BJ (cell line): ENCODE results near the gene EPS8. TPM values are rescaled to one million over a fixed set of nuclear protein-coding genes. Genes with fewer than 3 reads are reported as not detected.

Experiments used
- CTCF ChIA-PET: fragments of 350-600 bp; formaldehyde crosslinking; extraction: SDS; loops from one replicate; lab custom pipeline; 2021; ENCODE audit warnings: antibody characterized with exemption, inconsistent platforms; lab: Yijun Ruan, JAX
- POLR2A ChIA-PET: fragments of 300-600 bp; sonication (Branson Sonifier 250); formaldehyde crosslinking; extraction: SDS; loops from one replicate; lab custom pipeline; 2021; ENCODE audit warnings: antibody characterized with exemption; lab: Charles Lee
- DNase-seq: peaks from one replicate; pipeline ENCODE4 v3.0.0-alpha.2; 2011; ENCODE audit warnings: low read depth
- H3K27me3 ChIP-seq: 2 replicates; pipeline ENCODE4 v1.6.0; 2011; ENCODE audit warnings: low read length; ENCODE audit not compliant: control insufficient read depth, insufficient read depth
- H3K36me3 ChIP-seq: 2 replicates; pipeline ENCODE4 v1.5.1; 2011; ENCODE audit warnings: low read length; ENCODE audit not compliant: control insufficient read depth, insufficient read depth
- H3K4me3 ChIP-seq: 2 replicates; pipeline ENCODE4 v1.5.1; 2011; ENCODE audit warnings: low read depth, mild to moderate bottlenecking, control low read depth, low read length
- polyA plus RNA-seq: library from polyadenylated mRNA; depleted of rRNA; stranded (reverse); fragments of >200 nt; gene quantifications from 2 replicates; pipeline ENCODE4 v1.2.3, GENCODE V29; 2011
- TF ChIP-seq, protein P1 (sequence below): IDR thresholded peaks from 2 replicates; pipeline ENCODE4 v1.5.1; 2011; ENCODE audit warnings: low read depth, mild to moderate bottlenecking, control low read depth, inconsistent platforms, low read length, moderate library complexity; ENCODE audit not compliant: insufficient read depth

Gene EPS8
- polyA plus RNA-seq, 1 experiment, result 118 TPM

GRCh38 chr12:15774819-15775218 is 14.4 kb downstream of the EPS8 start:
- Histone ChIP-seq H3K27me3 (no peaks in the 10 kb centered on the region), H3K36me3 (no peaks in the 10 kb centered on the region), H3K4me3 (no peak overlapping the region)
- CTCF ChIA-PET, result interaction anchor here (0.6 to 0.9 kb wide), 2 partner anchors 100 to 113 kb away, joined by 3 read pairs; no protein-coding TSS in a partner anchor
- TF ChIP-seq, protein P1, sequence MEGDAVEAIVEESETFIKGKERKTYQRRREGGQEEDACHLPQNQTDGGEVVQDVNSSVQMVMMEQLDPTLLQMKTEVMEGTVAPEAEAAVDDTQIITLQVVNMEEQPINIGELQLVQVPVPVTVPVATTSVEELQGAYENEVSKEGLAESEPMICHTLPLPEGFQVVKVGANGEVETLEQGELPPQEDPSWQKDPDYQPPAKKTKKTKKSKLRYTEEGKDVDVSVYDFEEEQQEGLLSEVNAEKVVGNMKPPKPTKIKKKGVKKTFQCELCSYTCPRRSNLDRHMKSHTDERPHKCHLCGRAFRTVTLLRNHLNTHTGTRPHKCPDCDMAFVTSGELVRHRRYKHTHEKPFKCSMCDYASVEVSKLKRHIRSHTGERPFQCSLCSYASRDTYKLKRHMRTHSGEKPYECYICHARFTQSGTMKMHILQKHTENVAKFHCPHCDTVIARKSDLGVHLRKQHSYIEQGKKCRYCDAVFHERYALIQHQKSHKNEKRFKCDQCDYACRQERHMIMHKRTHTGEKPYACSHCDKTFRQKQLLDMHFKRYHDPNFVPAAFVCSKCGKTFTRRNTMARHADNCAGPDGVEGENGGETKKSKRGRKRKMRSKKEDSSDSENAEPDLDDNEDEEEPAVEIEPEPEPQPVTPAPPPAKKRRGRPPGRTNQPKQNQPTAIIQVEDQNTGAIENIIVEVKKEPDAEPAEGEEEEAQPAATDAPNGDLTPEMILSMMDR, result no peak
- POLR2A ChIA-PET, result interaction anchor here (0.7 kb wide), 1 partner anchor 15 kb away, joined by 3 read pairs; no protein-coding TSS in a partner anchor
- DNase-seq, result no peak

- Histone ChIP-seq H3K4me3 (no peak overlapping the region), H3K27me3 (no peaks in the 10 kb centered on the region), H3K36me3 (no peaks in the 10 kb centered on the region)
- TF ChIP-seq, protein P1, result peak; percentile 49
- DNase-seq, result no peak
- CTCF ChIA-PET, result interaction anchor here (0.7 to 3.6 kb wide), 7 partner anchors 13 to 181 kb away, joined by 3 to 16 read pairs (median 4); partner anchors contain the start of gene EPS8
- POLR2A ChIA-PET, result interaction anchor here (0.7 kb wide), 1 partner anchor 181 kb away, joined by 3 read pairs; no protein-coding TSS in a partner anchor
Observed at GRCh38 chr12:15772405-15773018, 16.7 kb downstream of the EPS8 start.

DNA sequence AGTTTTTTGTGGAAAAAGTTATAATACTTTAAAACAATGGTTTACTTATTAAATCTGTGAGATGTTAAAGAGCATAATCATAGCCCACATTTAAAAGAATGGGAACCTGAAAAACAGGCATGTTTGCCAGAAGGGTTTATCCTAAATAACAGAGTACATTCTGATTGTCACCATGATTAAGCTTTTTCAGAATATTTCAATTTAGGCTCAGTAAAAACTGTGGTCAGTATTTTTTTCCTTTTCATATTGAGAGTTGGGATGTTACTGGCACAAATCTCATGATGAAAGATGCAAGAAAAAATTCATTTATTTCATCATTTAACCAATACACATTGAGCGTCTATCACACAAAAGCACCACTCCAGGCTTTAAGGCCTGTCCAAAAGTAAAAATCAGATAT is 18.6 kb downstream of the EPS8 start:
- POLR2A ChIA-PET, result no interaction called here
- Histone ChIP-seq H3K36me3 (no peaks in the 10 kb centered on the region), H3K4me3 (no peak overlapping the region), H3K27me3 (no peaks in the 10 kb centered on the region)
- DNase-seq, result no peak
- TF ChIP-seq, protein P1, result no peak
- CTCF ChIA-PET, result interaction anchor here (1.1 to 3.6 kb wide), 3 partner anchors 11 to 186 kb away, joined by 3 to 16 read pairs (median 3); no protein-coding TSS in a partner anchor

- ChIA-PET POLR2A (no interaction called here), CTCF (interaction anchor here (1.1 to 3.6 kb wide), 3 partner anchors 11 to 185 kb away, joined by 3 to 16 read pairs (median 3); no protein-coding TSS in a partner anchor)
- TF ChIP-seq, protein P1, result no peak
- no peak for DNase-seq
- Histone ChIP-seq H3K27me3 (no peaks in the 10 kb centered on the region), H3K4me3 (no peak overlapping the region), H3K36me3 (no peaks in the 10 kb centered on the region)
Observed at GRCh38 chr12:15770021-15770420, 19.2 kb downstream of the EPS8 start.

- ChIA-PET POLR2A (no interaction called here), CTCF (interaction anchor here (1.1 kb wide), 1 partner anchor 185 kb away, joined by 3 read pairs; no protein-coding TSS in a partner anchor)
- no peak for DNase-seq
- H3K4me3 ChIP-seq, result no peak overlapping the region
- H3K36me3 ChIP-seq, result no peaks in the 10 kb centered on the region
- no peaks in the 10 kb centered on the region for H3K27me3 ChIP-seq
- TF ChIP-seq, protein P1, result no peak
Observed at GRCh38 chr12:15769586-15769985, 19.6 kb downstream of the EPS8 start.
